Dedifferentiated amniotic fluid mesenchymal stem cell (primary cell): ENCODE data around the gene HNRNPC.
"Not testable (repeated sequence)": the region's sequence is repeated elsewhere in the genome, so short reads cannot be mapped to it uniquely, and the experiment has no call there.

Source experiments
- DNase-seq: peaks from one replicate; pipeline ENCODE4 v3.0.0-alpha.2; 2016; ENCODE audit errors: extremely low spot score

Gene HNRNPC

DNA sequence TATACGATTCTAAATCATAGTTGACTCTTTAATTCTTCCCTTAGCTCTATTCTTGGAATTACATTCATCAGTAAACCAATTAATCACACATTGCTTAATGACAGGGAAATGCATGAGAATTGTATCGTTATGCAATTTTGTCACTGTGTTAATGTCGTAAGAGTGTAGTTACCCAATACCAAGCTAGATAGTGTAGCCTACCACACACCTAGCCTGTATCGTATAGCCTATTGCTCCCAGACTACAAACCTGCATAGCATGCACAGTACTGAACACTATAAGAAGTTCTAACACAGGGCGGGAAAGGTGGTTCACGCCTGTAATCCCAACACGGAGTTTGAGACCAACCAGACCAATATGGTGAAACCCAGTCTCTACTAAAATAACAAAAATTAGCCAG lies 24.7 kb downstream of the HNRNPC start:
- DNase-seq, result no peak

DNA sequence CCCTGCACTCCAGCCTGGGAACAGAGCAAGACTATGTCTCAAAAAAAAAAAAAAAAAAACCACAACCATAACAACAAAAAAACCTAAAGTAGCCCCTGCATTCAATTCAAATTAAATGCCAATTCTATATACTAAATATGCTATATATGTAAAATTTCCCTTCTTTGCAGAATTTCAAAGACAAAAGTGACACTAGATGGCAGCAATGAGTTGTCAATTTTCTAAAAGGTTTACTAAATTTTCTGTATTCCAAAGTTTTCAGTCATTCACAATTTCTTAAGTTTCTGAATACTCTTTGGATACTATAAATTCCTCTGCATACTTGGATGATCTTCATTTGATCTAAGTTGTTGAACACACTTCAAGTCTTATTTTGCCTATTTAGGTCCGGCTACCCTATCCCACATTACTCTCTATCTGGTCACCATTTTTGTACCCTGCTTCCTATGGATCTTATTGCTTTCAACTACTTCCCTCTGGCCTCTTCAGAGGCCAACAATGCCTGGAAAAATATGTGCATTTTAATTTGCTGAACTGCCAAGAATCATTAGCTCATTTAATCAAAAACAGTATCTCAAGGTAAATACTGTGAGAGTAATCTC lies 27.9 kb downstream of the HNRNPC start:
- DNase-seq, result peak; percentile 55

DNA sequence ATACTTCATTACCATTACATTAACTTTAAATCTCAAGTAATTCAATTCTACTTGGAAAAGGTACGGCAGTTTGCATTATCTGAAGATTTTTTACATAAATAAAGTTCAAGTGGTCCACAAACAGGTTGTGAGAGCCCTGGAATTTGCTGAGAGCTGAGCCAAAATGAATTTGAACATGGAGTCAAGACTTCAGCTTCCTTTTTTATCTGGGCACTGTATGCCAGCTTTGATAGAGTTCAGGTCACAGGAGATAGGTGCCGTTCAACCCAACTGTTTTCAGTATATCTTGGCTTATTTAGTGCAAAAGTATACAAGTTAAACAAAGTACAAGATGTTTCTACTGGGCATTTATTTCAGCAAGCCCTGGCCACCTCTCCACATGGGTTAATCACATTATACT lies 28.8 kb downstream of the HNRNPC start:
- DNase-seq, result no peak

DNA sequence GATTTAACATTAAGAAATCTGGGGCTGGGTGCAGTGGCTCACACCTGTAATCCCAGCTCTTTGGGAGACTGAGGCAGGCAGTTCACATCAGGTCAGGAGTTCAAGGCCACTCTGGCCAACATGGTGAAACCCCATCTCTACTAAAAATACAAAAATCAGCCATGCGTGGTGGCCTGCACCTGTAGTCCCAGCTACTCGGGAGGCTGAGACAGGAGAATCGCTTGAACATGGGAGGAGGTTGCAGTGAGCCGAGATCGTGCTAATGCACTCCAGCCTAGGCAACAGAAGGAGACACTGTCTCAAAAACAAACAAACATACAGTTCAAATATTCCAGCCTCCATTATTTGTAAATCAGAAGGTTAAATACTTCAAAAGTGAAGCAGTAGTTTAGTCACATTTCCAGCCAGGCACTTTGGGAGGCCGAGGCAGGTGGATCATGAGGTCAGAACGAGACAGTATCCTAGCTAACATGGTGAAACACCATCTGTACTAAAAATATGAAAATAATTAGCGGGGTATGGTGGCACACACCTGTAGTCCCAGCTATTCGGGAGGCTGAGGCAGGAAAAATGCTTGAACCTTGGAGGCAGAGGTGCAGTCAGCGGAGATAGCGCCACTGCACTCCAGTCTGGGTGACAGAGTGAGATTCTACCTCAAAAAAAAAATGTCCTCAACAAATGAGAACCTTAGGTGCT lies 30.3 kb downstream of the HNRNPC start:
- no peak for DNase-seq

DNA sequence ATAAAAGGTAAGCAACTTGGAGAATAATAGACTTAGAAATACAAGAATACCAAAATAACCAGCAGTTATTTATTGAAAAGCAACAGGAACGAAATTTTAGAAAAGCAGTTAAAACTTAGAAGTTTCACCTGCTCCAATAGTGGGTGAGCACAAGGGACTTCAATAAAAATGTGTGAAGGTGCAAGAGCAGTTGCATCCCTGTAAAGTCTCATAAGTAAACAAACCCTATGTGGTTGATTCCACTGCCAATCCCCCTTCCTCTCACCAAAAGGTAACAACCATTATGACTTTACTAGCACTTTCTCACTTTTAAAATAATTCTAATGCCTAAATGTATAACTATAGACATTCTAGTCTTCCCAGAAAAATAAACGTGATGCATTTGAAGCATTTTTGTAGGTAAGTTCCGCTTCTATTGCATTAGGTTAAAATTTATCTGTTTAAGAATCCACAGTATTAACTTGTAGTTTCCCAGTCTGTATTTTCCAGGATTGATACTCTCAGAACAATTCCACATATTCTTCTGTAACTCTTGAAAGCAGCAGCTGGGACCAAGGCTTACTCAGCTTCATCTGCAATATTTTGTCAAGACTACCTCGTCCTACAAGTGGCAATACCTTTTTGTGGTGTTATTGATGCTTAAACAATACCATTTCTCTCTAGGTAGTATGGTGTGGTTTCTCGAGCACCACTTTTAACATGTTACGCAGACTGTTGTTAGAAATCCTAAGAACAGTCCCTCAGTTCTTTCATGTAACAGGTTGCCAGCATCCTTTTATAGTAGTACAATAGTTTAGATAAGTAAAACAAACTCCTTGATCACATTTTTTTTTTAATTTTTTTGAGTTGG lies 32.1 kb downstream of the HNRNPC start:
- DNase-seq, result no peak

DNA sequence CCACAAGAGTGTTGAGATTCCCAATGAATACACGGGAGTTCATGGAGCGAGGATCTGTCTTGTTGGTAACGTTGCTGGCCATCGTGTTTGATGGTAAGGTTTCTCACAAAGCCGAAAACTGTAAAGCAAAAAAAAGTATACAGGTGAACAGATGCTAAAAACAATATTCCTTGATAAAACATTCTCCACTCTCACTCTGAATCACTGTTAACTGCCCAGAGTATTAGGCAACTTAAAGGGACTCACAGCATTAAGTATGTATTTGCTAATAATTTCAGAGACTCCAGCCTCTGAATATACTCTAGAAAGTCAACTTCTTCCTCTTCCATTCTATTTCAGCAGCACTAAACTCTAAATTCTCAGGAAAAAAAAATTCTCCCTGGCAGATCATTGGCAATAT lies 35.1 kb downstream of the HNRNPC start:
- no peak for DNase-seq

DNA sequence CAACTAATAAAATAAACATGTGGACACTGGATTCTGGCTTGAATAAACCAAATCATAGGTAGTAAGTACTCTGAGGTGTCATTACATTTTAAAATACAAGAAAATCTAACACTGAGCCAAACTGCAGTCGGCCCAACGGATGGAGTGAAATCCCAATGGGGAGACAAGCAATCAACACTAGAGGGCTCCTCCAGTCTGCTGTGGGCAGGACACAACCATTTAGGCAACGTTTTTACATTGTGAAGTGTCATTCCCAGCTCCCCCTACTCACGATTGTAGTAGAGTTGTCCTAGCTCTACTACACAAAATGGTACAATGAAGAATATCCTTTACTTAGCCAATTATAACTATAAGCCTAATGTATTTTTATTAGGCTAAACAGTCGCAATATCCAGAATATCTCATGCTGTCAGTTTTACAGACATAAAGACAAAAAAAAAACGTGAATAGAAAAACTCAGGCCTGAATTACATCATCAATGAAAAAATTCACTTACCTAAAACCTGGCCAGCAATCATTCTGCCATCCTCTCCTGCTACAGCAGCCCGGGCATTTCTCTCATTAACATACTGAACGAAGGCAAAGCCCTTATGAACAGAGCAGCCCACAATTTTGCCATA lies 35.7 kb downstream of the HNRNPC start:
- no peak for DNase-seq

DNA sequence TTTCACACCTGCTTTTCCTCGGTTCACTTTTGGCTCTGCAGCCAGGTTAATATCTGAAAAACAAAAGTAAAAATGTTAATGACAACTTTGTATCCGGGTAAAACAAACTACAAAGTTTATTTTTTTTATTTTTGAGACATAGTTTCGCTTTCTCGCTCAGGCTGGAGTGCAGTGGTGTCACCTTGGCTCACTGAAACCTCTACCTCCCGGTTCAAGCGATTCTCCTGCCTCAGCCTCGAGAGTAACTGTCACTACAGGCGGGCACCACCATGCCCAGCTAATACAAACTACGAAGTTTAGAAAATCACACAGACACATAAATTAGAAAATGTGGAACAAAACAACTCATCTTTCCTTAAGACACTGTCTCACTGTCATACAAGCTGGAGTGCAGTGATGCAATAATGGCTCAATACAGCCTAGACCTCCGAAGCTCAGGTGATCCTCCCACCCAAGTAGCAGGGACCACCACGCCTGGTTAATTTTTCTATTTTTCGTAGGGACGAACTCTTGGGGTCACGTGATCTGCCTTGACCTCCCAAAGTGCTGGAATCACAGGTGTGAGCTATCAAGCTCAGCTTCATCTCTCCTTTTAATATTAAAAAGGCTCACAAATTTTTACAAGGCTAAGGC lies 38.1 kb downstream of the HNRNPC start:
- no peak for DNase-seq

DNA sequence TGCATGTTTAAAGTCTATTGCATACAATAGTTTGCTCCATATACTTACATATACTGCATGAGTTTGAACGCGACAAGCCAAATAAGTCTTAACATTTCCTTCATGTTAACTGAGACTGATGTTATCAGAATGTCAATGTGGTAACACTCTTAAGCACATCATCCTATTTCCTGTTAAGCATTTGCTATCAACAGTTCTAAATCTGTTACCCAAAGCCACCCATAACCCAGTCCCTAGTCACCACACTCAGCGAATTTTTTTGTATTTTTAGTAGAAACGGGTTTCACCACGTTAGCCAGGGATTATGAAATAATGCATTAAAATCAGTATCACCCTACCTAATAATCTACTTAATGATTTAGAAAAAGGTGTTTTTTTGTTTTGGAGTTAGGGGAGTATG lies 39.4 kb downstream of the HNRNPC start:
- DNase-seq, result no peak

DNA sequence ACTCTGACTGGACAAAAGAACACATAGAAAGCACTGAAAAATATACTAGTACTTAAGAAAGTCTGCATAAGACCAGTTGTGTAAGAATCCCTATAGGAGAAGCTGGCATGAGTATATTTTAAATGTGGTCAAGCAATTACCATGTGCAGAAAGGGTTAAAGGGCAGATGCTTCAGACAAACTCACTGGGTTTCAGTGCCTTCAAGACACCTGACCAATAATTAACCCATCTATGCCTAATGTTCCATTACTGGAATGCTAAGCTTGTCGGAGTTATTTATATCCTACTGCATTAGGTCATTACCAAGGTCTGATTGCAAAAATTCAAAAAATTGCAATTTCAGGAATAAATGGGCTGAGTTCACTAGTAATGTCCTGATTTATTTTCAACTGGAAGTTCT lies 41.3 kb downstream of the HNRNPC start:
- no peak for DNase-seq

DNA sequence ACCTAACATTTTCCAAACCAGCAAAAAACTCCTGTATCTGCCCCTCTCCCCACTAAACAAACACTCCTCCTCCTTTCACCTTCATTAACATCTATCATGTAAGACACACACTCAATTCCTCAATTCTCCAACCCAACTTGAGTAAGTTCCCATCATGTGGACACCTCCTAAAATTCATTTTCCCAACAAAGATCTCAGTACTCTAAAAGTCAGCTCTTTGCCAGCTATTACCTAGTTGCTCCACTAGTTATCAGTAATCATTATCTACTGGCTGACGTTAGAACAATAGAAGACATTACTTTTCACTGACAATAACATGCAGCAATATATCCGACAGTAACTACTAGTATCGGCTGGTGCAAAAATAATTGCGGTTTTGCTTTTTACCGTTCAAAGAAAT lies 42.1 kb downstream of the HNRNPC start:
- no peak for DNase-seq

DNA sequence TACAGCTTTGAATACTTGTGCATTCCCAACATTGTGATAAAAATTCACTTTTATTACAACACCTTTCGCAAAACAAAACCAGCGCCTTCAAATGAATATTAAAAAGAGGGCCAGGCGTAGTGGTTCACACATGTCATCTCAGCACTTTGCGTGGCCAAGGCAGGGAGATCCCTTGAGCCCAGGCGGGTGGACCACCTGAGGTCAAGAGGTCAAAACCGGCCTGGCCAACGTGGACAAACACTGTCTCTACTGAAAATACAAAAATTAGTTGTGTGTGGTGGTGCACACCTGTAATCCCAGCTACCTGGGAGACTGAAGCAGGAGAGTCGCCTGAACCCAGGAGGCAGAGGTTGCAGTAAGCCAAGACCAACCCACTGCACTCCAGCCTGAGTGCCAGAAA lies 42.8 kb downstream of the HNRNPC start:
- DNase-seq, result no peak

DNA sequence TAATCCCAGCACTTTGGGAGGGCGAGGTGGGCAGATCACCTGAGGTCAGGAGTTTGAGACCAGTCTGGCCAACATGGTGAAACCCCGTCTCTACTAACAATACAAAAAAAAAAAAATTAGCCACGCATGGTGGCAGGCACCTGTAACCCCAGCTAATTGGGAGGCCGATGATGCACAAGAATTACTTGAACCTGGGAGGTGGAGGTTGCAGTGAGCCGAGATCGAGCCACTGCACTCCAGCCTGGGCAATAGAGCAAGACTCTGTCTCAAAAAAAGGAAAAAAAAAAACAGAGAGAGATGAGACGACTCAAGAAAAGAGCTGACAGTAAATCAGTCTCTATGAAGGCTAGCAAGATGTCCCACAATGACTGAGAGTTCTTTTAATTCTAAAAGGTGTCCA lies 44.1 kb downstream of the HNRNPC start:
- not testable (repeated sequence) for DNase-seq

DNA sequence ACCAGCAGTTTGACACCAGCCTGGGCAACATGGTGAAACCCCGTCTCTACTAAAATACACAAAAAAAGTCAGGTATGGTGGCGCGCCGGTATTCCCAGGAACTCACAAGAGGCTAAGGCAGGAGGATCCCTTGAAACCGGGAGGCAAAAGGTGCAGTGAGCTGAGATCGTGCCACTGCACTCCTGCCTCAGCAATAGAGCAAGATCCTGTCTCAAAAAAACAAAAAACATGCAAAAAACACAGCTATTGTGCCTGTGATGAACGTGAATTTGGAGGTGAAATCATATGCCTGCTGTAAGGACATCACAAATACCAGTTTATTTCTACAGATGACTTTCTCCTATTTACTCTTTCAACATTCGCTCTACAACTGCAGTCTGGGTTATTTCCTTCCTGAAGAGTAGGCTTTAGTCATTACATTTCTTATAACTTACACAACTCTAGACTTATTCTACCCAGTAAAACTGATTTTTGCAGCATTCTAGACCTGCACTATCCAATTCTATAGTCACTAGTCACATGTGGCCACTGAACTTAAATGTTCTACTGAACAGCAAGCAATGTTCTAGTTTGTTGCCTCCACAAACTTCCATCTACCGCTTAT lies 48.3 kb downstream of the HNRNPC start:
- DNase-seq, result no peak

DNA sequence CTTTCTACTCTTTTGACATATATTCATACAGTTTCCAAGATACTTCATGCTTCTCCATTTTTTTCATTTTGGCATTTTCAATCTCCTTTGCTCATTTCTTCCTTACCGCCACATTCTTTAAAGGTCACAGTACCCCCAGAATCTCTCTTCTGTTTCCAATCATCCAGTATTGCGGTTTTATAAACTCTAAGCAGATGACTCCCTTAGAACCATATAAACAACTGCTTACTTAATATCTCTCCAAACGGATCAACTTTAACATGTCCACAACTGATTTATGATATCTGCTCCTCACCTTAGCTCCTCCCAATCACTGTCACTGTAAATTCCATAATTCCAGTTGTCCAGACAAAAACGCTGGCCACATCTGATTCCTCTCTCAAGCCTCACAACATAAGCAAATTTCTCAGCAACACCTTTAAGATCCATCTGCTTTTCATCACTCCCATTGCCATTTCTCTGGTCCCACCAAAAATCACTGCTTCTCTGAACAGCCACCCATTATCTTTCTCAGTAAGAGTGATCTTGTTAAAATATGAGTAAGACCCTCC lies 49.6 kb downstream of the HNRNPC start:
- DNase-seq, result no peak

DNA sequence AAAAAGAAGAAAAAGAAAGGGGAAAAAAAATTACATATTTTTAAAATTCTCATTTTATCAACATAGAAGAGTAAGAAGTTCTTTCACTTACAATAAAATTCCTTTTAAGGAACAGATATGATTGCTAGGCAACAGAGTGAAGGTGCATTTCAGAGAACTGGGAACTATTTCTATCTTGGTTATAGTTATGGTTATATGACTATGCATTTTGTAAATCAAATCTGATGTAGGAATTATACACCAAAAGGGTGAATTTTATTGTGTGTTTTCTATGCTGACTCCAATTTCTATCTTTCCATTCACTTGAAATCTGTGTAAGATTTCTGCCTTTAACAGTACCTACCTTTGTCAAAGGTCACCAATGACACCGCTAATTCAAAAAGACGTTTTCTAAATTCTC lies 50.1 kb downstream of the HNRNPC start:
- no peak for DNase-seq

DNA sequence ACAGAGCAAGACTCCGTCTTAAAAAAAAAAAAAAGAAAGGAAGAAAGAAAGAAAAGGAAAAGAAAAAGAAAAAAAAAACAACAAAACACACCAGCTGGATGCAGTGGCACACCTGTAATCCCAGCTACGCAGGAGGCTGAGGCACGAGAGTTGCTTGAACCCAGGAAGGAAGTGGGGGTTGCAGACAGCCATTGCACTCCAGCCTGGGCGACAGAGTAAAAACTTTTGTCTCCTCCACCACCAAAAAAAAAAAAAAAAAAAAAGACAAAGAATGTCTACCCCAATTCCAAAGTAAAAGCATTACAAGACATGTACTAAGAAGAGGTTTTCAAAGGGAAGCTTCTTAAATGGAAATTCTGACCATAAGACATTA lies 53.4 kb downstream of the HNRNPC start:
- no peak for DNase-seq

DNA sequence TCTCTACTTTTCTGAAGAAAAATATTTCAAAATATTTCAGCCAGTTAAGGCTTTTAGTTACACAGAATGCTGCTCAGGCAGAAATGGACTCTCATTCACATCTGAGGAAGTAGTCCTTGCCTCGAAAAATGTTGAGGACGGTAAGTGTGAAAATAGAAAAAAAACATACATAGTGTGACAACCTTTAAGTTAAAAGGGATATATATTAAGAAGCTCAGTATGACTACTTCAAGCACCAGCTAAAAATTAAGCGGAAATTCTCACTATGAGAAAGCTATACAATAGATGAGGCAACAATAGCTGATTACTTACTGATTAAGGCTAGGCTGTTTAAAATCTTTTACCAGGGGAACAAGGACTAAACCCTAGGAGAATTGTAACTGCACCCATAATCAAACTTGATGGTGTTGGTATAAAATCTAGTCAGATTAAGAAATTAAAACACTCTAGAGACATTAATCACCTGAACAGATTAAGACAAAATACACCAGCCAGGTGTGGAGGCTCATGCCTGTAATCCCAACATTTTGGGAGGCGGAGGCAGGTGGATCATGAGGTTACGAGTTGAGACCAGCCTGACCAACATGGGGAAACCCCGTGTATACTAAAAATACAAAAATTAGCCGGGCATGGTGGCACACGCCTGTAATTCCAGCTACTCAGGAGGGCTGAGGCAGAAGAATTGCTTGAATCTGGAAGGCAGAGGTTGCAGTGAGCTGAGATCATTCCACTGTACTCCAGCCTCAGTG lies 53.9 kb downstream of the HNRNPC start:
- DNase-seq, result no peak

DNA sequence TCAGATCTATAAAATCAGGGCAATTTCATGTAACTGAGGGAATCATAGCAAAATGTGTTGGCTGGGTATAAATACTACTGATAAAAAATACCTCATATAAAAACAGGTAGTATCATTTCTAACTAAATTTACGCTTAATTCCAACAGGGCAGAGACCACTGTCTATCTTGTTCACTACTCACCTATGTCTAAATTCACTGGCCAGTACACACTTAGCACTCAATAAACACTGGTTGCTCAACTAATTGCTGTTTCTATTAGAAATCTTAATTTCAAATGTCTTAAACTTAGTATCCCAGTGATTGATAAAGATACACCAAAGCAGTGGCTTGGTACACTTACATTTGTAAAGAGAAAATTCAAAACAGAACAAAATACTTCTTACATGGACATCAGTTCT lies 55.6 kb downstream of the HNRNPC start:
- no peak for DNase-seq

DNA sequence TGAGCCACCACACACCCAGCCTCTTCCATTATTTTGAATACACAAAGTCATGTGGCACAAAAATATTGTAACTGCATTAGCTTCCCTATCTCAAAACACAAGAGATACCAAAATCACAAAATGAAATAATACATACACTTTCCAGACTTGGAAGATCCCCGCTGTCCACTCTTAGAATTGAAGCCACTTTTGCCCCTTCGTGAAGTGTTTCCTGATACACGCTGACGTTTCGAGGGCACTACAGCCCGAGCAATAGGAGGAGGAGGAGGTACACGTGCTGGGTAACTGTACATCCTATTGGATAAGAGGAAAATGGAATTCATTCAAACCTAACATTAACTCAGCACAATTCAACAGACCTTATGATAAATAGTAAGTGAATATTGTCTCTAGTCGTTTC lies 56.4 kb downstream of the HNRNPC start:
- DNase-seq, result not testable (repeated sequence)

DNA sequence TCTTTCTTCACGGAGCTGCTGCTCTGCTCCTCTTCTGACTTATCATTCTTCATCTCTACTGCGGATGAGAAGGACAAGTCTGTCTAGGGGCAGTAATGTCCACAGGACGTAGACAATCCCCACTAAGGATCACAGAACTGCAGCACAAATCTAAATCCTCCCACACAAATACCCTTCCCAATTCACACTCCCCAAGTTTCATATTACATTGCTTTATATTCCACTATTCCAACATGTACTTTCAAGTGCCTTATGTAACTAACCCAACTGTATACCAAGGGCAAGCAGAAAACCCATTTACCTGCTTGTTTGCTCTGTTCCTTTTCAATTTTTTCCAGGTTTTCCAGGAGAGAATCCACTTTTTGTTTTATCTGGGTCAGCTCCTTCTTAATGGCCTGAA lies 57.7 kb downstream of the HNRNPC start:
- DNase-seq, result no peak
